Measurements from ENCODE around the gene ZNF777. TPM values are rescaled to one million over a fixed set of nuclear protein-coding genes. Genes with fewer than 3 reads are reported as not detected.

The ZNF777 gene
- total and polyA plus RNA-seq, 2 of the 4 experiments (the other 2 are of a cell fraction) = 3.2 to 6.5 TPM

DNA sequence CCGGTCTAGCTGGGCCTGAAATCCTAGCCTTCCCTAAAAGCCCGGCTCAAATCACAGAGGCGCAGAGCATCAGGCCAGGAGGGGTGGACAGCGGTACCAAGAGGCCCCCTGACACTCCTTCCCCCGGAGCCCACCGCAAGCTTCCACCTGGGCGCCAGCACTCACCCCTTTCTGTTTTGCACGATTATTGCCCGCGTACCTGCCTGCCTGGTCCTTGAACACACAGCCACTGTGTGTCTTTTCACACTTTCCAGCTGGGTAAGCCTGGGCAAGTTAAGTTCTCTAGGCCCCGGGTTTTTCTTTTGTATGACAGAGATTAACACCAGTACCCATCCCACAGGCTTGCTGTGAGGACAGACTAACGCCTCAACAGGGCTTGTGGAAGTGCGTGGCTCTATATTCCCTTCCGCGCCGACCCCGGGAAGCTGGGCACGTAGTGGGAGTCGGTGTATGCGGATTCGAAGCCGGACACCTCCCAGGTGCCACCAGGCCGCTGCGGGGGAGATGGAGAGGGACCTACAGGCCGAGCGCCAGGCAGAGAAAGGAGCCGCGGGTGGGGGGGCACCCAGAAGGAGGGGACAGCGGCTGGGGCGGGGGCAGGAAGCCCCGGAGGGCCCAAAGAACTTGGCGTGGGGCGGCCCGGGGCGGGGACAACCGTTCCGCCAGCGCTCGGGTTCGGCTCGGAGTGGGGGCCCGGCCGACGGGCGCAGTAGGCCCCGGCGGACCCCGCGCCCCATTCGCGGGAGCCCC lies 36.0 kb upstream of the ZNF777 start:
- H4K5ac ChIP-seq (ENCODE audit: low read depth, low read length) = peak overlapping the region; percentile 93
- peaks cover 9% of the 10 kb centered on the region for H3K9me1 ChIP-seq (ENCODE audit: insufficient read depth, low read length)
- H4K20me1 ChIP-seq (ENCODE audit: insufficient read depth, low read length) = peaks cover 16% of the 10 kb centered on the region
- 0% methylated on average over 22 of the region's 51 CpGs; no CpG with 5 or more reads in 1 of the 2 experiments for WGBS, 2 experiments (ENCODE audit: extremely low coverage in 2 of 2, insufficient read length in 1 of 2)
- dilution Hi-C loops (cut with HindIII; ENCODE audit: low sequenced_read_pairs, unreplicated experiment) = no loop called here
- peaks cover 20% of the 10 kb centered on the region for H3K36me3 ChIP-seq (ENCODE audit: control insufficient read depth, insufficient read depth, low read length)
- H3K56ac ChIP-seq (ENCODE audit: extremely low read depth, insufficient read depth, low read length) = no peak overlapping the region
- H3K9ac ChIP-seq (ENCODE audit: low read depth, low read length) = peak overlapping the region; percentile 99
- H2AK9ac ChIP-seq (replicated peaks; ENCODE audit: low read depth, low read length, poor library complexity) = peak overlapping the region; percentile 84
- in situ Hi-C loops (cut with MboI; ENCODE audit: low sequenced_read_pairs) = no loop called here
- peak overlapping the region; percentile 22; the same call in 1 of the 2 replicates for H3K23ac ChIP-seq (ENCODE audit: low read depth, low read length)
- peak overlapping the region; percentile 95 for H2AFZ ChIP-seq (replicated peaks; ENCODE audit: low read length, poor library complexity)
- ChIA-PET CTCF (interaction anchor here (1.1 kb wide), 1 partner anchor 36 kb away, joined by 3 read pairs; the partner anchor contains the start of gene ZNF777), POLR2A (ENCODE audit: unreplicated experiment) (no interaction called here)
- no peak overlapping the region for H2BK20ac ChIP-seq (ENCODE audit: low read depth, low read length)
- H3K4me2 ChIP-seq (ENCODE audit: low read depth, low read length) = peak overlapping the region; percentile 97
- peak overlapping the region; percentile 81; the same call in 1 of the 2 replicates for H3K18ac ChIP-seq (ENCODE audit: low read depth, low read length)
- H3K4me3 ChIP-seq (ENCODE audit: insufficient read depth, low read depth, low read length) = peak overlapping the region; percentile 100
- intact Hi-C loops (cut with micrococcal nuclease) = loop anchor here (1.0 to 2.0 kb wide), 4 partner anchors 37 to 187 kb away; no protein-coding TSS in a partner anchor
- H3K14ac ChIP-seq (replicated peaks; ENCODE audit: low read depth, low read length) = peak overlapping the region; percentile 71
- no peak overlapping the region for H2BK15ac ChIP-seq (ENCODE audit: low read depth, low read length)
- ATAC-seq (ENCODE audit: low read depth) = peak; percentile 50
- H4K8ac ChIP-seq (ENCODE audit: low read depth in 2 of 2, low read length in 2 of 2) = peak overlapping the region in 1 of 2 experiments; percentile 31; a peak in 1 of 4 replicates
- peak overlapping the region; percentile 25; the same call in 1 of the 2 replicates for H2AK5ac ChIP-seq (ENCODE audit: low read depth, low read length)
- no peaks in the 10 kb centered on the region for H3K9me3 ChIP-seq (ENCODE audit: control insufficient read depth, insufficient read depth, low read length)
- no TSS peak for BruUV-seq (replicated peaks)
- peaks cover 11% of the 10 kb centered on the region for H3K4me1 ChIP-seq (ENCODE audit: control insufficient read depth, insufficient read depth, low read length)
- H3K27ac ChIP-seq (ENCODE audit: insufficient read depth, low read length) = peak overlapping the region; percentile 100
- no peak overlapping the region for H2BK120ac ChIP-seq (ENCODE audit: low read depth, low read length)
- TF ChIP-seq MAZ (IDR thresholded peaks at IDR 0.05; ENCODE audit: borderline replicate concordance, low read depth, low read length) = 0 out of 2 replicates have a peak, but pooled peaks have one; percentile 18
- TF ChIP-seq RFX5 (IDR thresholded peaks at IDR 0.05; ENCODE audit: low read depth, low read length) = no peak
- peak overlapping the region; percentile 63 for H2BK5ac ChIP-seq (ENCODE audit: low read depth, low read length, poor library complexity, severe bottlenecking)
- no peak overlapping the region for H4K91ac ChIP-seq (ENCODE audit: insufficient read depth, low read depth, low read length)
- peak overlapping the region; percentile 59 for H3K4ac ChIP-seq (ENCODE audit: low read depth, low read length)
- DNase-seq = peak; percentile 15
- peaks cover 23 to 26% of the 10 kb centered on the region in 2 experiments for H3K79me1 ChIP-seq (ENCODE audit: low read depth in 1 of 2, low read length in 2 of 2)
- peaks cover 14% of the 10 kb centered on the region for H3K27me3 ChIP-seq (ENCODE audit: control insufficient read depth, insufficient read depth, low read length)

All from IMR-90 (cell line).